OCI-LY3 (cell line): ENCODE results near the gene MXD1.

ENCODE experiments used
- H2AFZ ChIP-seq: fragments of 200-600, 300-600 bp; shearing (Covaris generic); 2 replicates; pipeline ENCODE4 v1.6.0; 2014; ENCODE audit warnings: antibody characterized with exemption, low read depth, low read length
- H3K27ac ChIP-seq: fragments of 200-600, 300-600 bp; sonication (generic); 2 replicates; pipeline ENCODE4 v1.5.1; 2014; ENCODE audit warnings: mild to moderate bottlenecking, low read length, moderate library complexity, mixed read lengths
- H3K27me3 ChIP-seq: fragments of 200-600, 300-600 bp; sonication (generic); 2 replicates; pipeline ENCODE4 v1.6.1; 2014; ENCODE audit warnings: low read depth, low read length, mixed read lengths
- H3K36me3 ChIP-seq: fragments of 200-600, 300-600 bp; sonication (generic); replicated peaks from 2 replicates; pipeline ENCODE3; 2014; ENCODE audit warnings: low read depth, low read length, mixed read lengths
- H3K4me1 ChIP-seq: fragments of 300-600, 200-600 bp; sonication (generic); 2 replicates; pipeline ENCODE4 v1.6.1; 2014; ENCODE audit warnings: low read length, mixed read lengths
- H3K4me2 ChIP-seq: fragments of 200-600, 300-600 bp; sonication (generic); 2 replicates; pipeline ENCODE4 v1.6.1; 2014; ENCODE audit warnings: low read length, mixed read lengths
- H3K4me3 ChIP-seq: fragments of 300-600, 200-600 bp; sonication (generic); 2 replicates; pipeline ENCODE4 v1.5.1; 2014; ENCODE audit warnings: antibody characterized with exemption, mild to moderate bottlenecking, low read length, moderate library complexity
- H3K79me2 ChIP-seq: fragments of 300-600, 200-600 bp; shearing (Covaris generic); 2 replicates; pipeline ENCODE4 v1.6.1; 2014; ENCODE audit warnings: mild to moderate bottlenecking, low read length, mixed read lengths
- H3K9ac ChIP-seq: fragments of 300-600, 200-600 bp; shearing (Covaris generic); 2 replicates; pipeline ENCODE4 v1.6.0; 2014; ENCODE audit warnings: mild to moderate bottlenecking, low read length, moderate library complexity
- H3K9me3 ChIP-seq: fragments of 200-600, 300-600 bp; shearing (Covaris generic); 2 replicates; pipeline ENCODE4 v1.6.1; 2014; ENCODE audit warnings: low read length, mixed read lengths; ENCODE audit not compliant: insufficient read depth
- H4K20me1 ChIP-seq: fragments of 200-600, 300-600 bp; sonication (generic); 2 replicates; pipeline ENCODE4 v1.6.1; 2016; ENCODE audit warnings: low read length, mixed read lengths; ENCODE audit not compliant: insufficient read depth
- EZH2phosphoT487 ChIP-seq: fragments of 200-600 bp; shearing (Covaris generic); IDR thresholded peaks from 2 replicates; pipeline ENCODE4 v1.6.1; 2018; ENCODE audit warnings: antibody characterized with exemption, mixed run types, low read depth
- TF ChIP-seq, protein P1 (sequence below): fragments of 200-600, 300-600 bp; sonication (generic); IDR thresholded peaks from 2 replicates; pipeline ENCODE4 v1.5.1; 2014; ENCODE audit warnings: antibody characterized with exemption, low read length, low read depth

MXD1 gene

DNA sequence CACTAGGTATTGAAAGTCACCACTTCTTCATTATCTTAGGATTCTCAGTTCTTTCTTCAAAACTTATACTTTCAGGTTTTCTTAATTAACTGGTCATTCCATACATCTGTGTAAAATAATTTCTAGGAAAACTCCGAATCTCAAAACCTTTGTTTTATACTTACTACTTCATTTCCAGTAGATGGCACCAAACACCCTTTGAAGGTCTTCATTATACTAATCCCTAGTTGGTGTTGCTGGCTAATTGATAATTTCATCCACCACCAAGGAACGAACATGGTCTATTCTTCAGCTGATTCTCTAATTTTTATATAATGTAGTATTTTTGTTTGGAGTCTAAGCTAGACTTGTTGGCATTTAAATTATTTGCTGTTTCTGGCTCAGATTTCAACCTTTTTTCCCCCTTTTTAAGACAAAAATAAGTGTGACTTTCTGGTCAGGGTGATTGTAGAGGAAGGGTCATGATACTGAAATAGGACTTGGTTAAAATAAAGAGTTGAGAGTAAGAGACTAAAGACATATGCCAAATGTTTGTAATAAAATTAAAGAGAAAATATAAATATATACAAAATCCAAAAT, 2.8 kb upstream of the MXD1 start:
- Histone ChIP-seq H3K4me1 (no peaks in the 10 kb centered on the region), H3K9ac (no peak overlapping the region), H3K4me3 (no peak overlapping the region), H3K27ac (no peak overlapping the region), H3K4me2 (no peak overlapping the region), H3K79me2 (no peaks in the 10 kb centered on the region), H3K9me3 (no peaks in the 10 kb centered on the region), H3K27me3 (peaks cover 15% of the 10 kb centered on the region), H2AFZ (no peak overlapping the region), H4K20me1 (no peaks in the 10 kb centered on the region), H3K36me3 (peaks cover 17% of the 10 kb centered on the region)
- no peak for TF ChIP-seq EZH2phosphoT487
- TF ChIP-seq, protein P1, sequence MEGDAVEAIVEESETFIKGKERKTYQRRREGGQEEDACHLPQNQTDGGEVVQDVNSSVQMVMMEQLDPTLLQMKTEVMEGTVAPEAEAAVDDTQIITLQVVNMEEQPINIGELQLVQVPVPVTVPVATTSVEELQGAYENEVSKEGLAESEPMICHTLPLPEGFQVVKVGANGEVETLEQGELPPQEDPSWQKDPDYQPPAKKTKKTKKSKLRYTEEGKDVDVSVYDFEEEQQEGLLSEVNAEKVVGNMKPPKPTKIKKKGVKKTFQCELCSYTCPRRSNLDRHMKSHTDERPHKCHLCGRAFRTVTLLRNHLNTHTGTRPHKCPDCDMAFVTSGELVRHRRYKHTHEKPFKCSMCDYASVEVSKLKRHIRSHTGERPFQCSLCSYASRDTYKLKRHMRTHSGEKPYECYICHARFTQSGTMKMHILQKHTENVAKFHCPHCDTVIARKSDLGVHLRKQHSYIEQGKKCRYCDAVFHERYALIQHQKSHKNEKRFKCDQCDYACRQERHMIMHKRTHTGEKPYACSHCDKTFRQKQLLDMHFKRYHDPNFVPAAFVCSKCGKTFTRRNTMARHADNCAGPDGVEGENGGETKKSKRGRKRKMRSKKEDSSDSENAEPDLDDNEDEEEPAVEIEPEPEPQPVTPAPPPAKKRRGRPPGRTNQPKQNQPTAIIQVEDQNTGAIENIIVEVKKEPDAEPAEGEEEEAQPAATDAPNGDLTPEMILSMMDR = peak; percentile 73

DNA sequence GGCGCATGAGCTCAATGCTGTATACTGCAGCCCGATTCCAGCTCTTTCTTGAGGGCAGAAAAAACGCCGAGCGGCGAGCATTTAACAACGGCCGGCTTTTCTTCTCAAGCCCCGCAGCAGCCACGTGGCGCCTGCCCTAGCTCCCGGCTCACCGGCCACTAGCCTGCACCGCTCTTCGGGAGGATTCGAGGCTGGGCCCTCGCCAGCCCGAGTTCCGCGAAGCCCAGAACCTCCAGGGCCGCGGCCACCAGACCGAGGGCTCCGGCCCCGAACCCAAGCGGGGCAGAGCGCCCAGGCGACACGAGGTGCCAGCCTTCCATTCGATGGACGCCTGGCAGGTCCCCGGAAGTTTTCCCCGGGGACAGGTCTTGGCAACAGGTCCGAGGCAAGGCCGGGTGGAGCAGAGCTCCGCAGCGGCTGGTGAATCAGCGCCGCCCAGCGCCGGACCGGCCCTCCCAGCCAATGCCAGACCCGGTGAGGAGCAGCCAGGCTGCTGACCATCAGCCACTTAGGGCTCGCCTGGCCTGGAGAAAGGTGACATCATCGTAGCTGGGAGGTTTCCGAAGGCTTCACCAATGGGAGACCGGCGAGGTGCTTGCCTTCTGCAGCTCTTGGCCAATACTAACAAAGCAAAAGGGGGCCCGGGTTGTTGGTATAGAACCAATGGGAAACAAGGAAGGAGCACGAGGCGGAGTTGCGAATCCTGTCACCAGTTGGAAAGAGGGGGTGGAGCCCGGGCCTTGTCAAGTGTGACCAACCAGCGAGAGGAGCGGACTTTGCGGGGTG, 552 bp upstream of the MXD1 start:
- Histone ChIP-seq H3K4me2 (peak overlapping the region; percentile 77), H4K20me1 (no peaks in the 10 kb centered on the region), H3K9ac (peak overlapping the region; percentile 84), H3K36me3 (peaks cover 5% of the 10 kb centered on the region), H3K79me2 (no peaks in the 10 kb centered on the region), H3K27ac (peak overlapping the region; percentile 52), H3K4me3 (peak overlapping the region; percentile 85), H3K9me3 (no peaks in the 10 kb centered on the region), H2AFZ (no peak overlapping the region; the same call in 1 of the 2 replicates), H3K4me1 (peaks cover 11% of the 10 kb centered on the region), H3K27me3 (peaks cover 15% of the 10 kb centered on the region)
- no peak for TF ChIP-seq EZH2phosphoT487
- TF ChIP-seq, protein P1 = peak; percentile 23; the same call in 1 of the 2 replicates

DNA sequence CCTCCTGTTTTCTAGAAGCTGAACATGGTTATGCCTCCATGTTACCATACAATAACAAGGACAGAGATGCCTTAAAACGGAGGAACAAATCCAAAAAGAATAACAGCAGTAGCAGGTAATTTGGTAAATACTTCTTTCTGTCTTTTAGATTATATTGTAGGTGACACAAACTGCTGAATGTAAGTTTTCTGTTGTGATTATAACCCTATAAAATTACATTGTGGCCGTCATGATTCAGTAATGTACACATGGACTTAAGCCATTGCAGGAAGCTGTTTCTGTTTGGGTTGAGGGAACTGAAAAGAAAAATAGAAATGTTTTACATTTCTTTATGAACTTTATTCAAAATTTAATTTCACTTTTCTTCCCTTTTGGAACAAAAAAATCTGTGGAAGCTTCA, 1.2 kb downstream of the MXD1 start:
- no peak overlapping the region for H3K27ac ChIP-seq
- peaks cover 15% of the 10 kb centered on the region for H3K27me3 ChIP-seq
- H3K4me2 ChIP-seq = peak overlapping the region; percentile 85
- TF ChIP-seq, protein P1 = no peak
- no peak for TF ChIP-seq EZH2phosphoT487
- H3K4me3 ChIP-seq = peak overlapping the region; percentile 95
- H4K20me1 ChIP-seq = no peaks in the 10 kb centered on the region
- no peaks in the 10 kb centered on the region for H3K36me3 ChIP-seq
- H2AFZ ChIP-seq = no peak overlapping the region
- H3K9ac ChIP-seq = 0 out of 2 replicates have a peak overlapping the region, but pooled peaks have one; percentile 57
- H3K79me2 ChIP-seq = no peaks in the 10 kb centered on the region
- H3K4me1 ChIP-seq = peaks cover 11% of the 10 kb centered on the region
- H3K9me3 ChIP-seq = no peaks in the 10 kb centered on the region

DNA sequence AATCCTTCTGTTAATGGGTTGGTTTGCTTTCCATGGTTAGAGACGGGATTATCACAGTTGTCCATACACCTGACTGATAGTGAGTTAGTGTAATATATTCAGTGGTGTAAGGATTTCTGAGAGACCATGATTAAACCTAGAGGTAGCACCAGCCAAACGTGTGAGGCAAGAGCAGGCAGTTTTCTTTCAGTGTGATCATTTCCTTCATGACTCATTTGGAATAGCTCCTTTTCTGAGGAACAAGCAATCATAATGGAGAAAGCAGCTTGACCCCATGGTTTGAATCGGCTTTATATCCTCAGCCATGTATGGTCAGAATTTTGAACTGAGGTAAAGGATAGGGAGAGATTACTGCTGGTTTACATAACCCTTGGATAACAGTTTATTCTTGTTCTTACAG, 2.9 kb downstream of the MXD1 start:
- H3K27ac ChIP-seq = no peak overlapping the region
- no peak overlapping the region for H2AFZ ChIP-seq

More for the DNA sequence above, 2.9 kb downstream of the MXD1 start:
- H3K4me3 ChIP-seq = peak overlapping the region; percentile 23; the same call in 1 of the 2 replicates
- H3K36me3 ChIP-seq = no peaks in the 10 kb centered on the region
- H3K4me1 ChIP-seq = peaks cover 11% of the 10 kb centered on the region
- no peak overlapping the region for H3K9ac ChIP-seq
- H3K4me2 ChIP-seq = peak overlapping the region; percentile 52
- no peaks in the 10 kb centered on the region for H3K9me3 ChIP-seq
- H3K27me3 ChIP-seq = peaks cover 15% of the 10 kb centered on the region
- no peaks in the 10 kb centered on the region for H4K20me1 ChIP-seq
- no peaks in the 10 kb centered on the region for H3K79me2 ChIP-seq
- TF ChIP-seq, protein P1 = no peak
- no peak for TF ChIP-seq EZH2phosphoT487
